GM19025 (cell line): ENCODE results near the gene NAA16.
"Not testable (repeated sequence)": the region's sequence is repeated elsewhere in the genome, so short reads cannot be mapped to it uniquely, and the experiment has no call there.

ENCODE experiments used
- ATAC-seq: cut with Tn5 transposase; IDR thresholded peaks from one replicate; pipeline ENCODE4 v1.9.1; 2021; ENCODE audit warnings: mild to moderate bottlenecking, low read depth, moderate library complexity; ENCODE audit not compliant: unreplicated experiment

The NAA16 gene

DNA sequence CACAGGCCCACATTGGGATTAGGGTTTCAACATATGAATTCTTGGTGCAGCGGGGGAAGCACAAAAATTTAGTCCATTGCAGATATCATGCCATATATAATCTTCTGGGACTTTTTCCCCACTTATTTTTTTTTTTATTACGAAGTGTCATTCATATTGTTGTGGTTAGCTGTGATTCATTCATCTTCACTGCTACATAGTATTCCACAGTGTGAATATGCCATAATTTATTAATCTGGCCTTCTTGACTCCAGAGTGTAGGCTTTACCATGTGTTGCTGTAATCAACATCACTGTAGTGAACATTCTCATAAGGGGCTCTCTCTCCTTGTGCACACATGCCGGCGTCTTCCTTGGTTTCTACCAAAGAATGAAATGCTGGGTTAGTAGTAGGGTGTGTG is 92.9 kb downstream of the NAA16 start:
- no peak for ATAC-seq

DNA sequence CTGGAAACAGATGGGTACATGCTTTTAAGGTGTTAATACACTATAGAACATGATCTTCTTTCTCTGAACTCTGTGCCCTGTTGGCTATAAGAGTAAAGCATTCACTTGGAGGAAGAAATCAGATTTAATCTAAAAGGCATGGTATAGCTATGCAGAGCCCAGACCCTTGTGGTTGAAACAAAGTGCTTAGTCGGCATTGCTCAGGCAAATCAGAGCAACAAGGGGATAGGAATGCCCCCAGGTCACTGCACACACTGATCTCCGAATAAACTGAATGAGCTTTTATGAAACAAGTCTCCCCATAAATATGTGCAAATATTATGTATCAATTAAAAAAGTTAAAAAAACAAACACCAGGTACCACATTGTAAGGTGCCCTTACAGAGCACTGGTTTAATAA is 94.3 kb downstream of the NAA16 start:
- no peak for ATAC-seq

DNA sequence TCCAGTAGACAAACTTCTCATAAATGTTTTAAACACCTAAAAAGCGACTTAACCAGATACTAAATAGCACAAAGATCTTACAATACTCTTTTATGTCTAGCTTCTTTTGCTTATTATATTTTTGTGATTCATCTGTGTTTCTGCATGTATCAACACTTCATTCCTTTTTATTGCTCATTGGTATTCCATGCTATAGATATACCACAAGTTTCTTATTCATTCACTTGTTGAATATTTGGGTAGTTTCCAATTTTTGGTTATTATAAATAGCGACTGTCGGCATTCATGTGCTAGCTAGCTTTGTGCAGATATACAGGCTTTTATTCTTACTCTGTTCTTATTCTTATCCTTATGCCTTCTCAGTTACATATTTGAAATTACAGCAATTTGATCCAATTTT is 96.3 kb downstream of the NAA16 start:
- no peak for ATAC-seq

DNA sequence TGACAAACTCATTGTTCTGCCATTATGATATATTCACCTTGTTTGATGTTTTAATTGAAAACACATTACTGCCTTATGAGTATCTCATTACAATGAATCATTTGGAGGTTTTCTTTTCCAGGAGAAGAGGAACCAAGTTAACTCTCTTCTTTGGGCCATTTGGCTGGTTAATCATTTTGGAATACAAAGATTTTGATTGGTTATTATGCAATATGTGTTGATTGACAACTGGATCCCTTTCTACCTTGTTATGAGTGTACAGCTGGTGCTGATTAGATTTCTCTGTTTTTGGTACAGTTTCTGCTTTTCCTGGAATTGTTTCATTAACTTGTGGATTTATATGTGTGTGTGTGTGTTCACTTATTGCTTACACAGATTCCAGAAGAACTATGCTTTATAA is 97.1 kb downstream of the NAA16 start:
- no peak for ATAC-seq

DNA sequence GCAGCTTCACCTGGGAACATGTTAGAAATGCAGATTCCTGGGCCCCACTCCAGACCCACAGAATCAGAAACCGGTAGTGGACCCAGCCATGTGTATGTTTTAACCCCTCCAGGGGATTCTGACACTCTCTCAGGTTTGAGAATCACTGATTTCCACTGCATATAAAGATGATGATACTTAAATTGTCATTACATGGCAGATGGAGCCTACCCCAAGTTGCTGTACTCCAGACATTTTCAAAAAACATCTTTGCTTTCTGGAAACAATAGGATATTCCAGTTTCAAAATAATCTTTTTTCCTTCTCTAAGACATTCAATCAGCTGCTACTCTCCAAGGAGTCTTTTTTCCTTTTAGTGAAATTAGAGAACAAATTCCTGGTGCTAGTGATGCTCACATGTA is 97.7 kb downstream of the NAA16 start:
- no peak for ATAC-seq

DNA sequence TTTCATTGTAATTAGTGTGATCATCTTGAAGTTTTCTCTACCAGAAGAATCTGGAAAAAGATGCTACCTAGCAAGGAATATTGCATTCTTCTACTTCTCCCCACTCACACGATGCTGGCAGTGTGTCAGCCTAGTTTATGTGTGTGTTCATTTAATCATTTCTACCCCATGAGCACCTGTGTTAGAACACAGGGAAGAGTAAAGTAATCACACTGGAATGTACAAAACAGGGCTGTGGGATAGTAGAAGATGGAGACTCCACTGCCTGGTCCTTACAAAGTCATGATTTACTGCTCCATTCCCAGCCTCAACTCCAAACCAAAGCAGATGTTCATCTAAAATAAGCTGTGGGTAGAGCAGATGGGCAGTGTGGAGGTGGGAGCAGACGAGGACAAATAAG is 98.5 kb downstream of the NAA16 start:
- no peak for ATAC-seq

DNA sequence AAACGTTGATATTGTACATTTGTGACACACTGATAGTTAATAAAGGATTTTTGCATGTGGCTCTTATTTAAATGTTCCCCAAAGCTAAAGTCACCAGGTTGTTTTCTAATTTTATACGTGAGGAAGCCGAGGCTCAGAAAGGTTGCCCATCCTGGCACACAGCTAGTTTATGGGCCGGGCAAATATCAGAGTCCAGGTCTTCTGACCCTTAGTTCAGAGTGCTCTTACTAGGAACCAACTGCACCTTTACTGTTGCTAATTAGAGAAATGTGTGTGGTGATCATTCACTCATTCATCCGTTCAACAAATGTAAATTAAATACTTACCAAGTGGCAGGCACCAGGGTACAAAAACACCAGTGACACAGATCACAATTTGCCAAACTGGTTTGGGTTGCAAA is 100.0 kb downstream of the NAA16 start:
- no peak for ATAC-seq

DNA sequence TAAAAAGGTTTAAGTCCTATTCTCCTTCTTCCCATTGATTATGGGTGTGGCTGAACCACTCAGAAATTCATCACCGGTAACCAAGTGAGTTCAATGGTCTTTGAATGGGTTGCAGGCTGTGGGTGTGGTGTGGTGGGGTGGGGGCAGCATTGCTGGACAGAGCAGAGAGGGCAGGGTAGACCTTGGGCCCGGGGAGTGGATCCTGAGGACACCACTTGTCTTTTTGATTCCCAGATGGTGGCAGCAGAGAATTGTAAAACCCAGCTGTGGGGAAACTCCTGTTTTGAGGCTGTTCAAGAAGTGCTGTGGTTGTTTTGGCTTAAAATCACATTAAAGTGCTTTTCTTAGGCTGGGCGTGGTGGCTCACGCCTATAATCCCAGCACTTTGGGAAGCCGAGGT is 100.5 kb downstream of the NAA16 start:
- no peak for ATAC-seq

DNA sequence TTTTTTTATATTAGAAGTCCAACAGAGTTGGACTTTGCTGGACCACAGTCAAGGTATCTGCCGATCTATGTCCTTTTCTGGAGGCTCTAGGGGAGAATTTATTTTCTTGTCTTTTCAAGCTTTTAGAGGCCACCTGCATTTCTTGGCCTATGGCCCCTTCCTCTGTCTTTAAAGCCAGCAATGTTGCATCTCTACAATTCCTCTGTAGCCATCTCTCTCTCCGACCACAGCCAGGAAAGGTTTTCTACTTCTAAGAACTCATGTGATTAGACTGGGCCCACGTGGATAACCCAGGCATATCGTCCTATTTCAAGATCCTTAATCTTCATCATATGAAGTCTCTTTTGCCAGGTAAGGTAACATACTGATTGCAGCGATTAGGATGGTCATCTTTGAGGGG is 102.8 kb downstream of the NAA16 start:
- no peak for ATAC-seq

DNA sequence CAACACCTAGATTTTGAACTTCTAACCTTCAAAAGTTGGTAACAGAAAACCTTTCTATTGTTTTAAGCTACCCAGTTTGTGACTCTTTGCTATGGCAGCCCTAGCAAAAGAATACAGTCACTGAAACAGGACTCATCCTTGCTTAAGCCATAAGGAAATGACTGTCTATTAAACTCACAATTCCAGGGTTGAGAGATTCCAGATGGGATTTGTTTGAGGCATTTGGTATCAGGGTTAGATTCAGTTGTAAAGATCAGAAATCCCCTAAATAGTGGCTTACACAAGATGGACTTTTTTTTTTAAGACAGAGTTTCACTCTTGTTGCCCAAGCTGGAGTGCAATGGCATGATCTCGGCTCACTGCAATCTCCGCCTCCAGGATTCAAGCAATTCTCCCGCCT is 105.2 kb downstream of the NAA16 start:
- no peak for ATAC-seq

DNA sequence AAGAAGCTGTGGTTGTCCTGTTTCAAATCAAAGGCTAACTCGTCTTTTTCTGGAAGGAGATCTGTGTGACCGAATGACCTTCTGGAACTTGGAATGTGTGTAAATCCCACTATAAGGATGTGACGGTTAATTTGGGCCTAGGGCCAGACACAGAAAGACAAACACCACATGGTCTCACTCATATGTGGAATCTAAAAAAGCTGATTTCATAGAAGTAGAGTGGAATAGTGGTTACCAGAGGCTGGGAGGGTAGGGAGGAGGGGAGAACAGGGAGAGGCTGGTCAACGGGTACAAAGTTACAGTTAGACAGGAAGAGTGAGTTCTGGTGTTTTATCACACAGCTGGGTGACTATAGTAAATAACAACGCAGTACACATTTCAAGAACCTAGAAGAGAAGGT is 107.0 kb downstream of the NAA16 start:
- ATAC-seq: no peak

DNA sequence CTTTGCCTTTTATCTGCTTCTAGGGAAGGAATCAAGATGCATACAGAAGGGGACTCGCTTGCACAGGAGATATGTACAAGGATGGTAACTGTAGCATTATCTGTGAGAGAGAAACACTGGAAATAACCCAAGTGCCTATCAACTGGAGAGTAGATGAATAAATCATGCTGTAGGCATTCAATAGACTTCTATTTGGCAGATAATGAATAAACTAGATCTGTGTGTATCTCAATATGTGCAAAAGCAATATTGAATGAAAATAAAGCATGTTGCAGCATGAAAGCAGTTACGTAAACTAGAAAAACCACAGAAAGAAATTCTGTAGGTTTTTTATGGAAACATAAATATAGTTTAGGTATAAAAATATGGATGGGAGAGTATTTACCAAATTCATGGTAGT is 107.7 kb downstream of the NAA16 start:
- ATAC-seq: no peak

DNA sequence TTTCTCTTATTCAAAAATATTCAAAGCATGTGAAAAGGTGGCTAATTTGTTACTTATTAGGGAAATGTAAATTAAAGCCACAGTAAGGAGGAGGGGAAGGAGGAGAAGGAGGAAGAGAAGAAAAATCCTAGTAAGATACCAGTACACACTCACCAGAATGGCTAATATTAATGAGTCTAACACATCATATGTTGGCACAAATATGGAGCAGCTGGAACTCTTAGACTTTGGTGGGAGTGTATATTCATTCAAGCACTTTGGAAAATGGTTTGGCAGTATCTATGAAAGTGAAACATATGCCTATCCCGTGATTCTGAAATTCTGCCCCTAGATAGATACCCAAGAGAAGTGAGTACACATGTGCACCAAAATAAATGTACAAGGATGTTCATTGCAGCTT is 108.1 kb downstream of the NAA16 start:
- no peak for ATAC-seq

DNA sequence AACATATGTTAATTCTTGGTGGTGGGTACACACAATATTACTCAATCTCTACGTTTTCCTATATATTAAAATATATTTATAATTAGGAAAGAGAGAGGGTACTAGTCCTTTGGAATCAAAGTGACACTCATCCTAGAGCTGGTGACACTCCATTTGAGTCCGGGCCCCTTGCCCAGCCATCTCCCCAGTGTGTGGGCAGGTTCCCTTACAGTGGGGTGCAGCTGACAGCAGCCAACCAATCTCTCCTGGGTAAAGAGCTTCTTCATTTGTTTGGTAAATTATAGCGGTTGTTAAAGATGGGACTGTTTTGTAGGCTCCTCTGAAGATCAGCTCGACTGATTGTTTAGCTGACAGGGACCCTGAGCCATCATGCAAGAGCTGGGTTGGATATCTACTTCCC is 109.1 kb downstream of the NAA16 start:
- no peak for ATAC-seq

DNA sequence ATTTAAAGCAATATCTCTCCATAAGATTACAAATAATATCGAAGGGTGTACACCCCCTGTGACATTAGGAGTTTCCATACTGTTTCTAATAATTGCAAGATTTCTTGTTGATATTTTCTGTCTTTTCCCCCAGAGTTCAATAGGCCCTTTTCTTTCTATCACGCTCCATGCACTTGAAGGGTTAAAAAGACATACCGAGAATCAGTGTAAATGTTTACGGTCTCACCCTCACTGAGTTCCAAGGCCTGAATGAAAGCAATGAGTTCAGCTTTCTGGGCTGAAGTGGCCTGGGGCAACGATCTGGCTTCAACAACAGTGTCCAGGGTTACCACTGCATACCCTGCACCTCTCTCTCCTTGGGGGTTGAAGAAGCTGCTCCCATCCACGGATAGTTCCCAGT is 110.3 kb downstream of the NAA16 start:
- not testable (repeated sequence) for ATAC-seq

DNA sequence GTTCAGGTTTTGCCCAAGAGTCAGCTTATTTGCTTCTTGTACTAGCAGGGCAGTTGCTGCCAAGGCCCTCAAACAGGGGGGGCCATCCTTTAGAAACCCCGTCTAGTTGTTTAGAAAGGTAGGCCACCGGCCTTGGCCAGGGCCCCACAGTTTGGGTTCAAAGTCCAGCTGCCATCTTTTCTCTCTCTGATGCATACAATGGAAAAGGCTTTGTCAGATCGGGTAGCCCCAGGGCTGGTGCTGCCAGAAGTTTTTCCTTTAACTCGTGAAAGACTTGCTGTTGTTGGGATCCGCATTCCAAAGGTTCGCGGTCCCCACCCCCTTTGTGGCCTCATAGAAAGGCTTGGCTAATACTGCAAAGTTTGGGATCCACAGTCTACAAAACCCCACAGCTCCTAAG is 110.9 kb downstream of the NAA16 start:
- not testable (repeated sequence) for ATAC-seq

DNA sequence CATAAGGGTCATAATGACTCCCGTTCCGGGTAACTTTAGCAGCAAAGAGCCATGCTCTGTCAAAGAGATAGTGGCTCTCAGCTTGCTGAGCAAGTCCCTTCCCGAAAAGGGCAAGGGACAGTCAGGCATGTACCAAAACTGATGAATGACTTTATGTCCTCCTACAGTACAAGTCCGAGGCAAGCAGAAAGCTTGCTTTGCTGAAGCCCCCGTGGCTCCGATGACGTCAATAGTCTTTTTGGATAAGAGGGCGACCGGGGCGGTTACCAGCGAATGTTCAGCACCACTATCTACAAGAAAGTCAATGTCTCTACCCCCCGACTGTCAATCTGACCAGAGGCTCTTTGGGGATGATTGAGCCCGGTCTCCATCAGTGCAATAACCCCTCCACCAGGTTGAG is 112.2 kb downstream of the NAA16 start:
- not testable (repeated sequence) for ATAC-seq

DNA sequence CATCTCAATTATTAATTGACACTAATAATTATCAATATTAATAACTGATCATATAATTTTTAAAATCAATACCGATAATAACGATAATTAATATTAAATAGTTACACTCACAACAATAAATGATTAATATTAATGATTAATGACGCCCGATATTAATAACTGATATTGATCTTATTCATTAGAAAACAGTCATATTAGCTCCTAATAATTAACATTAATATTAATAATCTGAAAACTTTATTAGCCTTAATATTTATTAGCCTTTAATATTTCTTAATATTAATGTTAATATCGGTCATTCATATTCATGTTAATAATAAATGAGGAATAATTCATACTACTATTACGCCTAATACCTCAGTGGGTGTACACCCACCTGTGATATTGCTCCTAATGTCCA is 113.6 kb downstream of the NAA16 start:
- ATAC-seq: not testable (repeated sequence)

DNA sequence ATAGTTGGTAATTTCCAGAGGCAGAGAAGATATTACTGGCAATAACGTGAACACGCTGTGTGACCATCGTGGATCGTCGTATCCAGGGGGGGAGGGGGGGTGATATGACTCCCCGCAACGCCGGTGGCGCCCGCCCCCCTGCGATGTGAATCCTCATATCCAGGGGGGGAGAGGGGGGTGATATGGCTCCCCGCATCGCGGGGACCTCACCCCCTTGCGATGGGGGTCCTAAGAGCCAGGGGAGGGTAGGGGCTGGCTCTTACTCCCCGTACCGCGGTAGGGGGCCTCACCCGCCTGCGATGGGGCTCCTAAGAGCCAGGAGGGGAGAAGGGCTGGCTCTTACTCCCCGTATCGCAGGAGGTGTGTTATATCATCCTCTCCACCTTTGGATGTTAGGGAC is 115.0 kb downstream of the NAA16 start:
- ATAC-seq: no peak
